ENCODE results near the gene TFDP1. TPM values are rescaled to one million over a fixed set of nuclear protein-coding genes. Genes with fewer than 3 reads are reported as not detected.
A peak's percentile ranks its signal among the peaks of the same experiment; 100 is the strongest.

TFDP1 gene
- total RNA-seq, 2 donors from 2014 or later = 74.8 to 76.1 TPM

DNA sequence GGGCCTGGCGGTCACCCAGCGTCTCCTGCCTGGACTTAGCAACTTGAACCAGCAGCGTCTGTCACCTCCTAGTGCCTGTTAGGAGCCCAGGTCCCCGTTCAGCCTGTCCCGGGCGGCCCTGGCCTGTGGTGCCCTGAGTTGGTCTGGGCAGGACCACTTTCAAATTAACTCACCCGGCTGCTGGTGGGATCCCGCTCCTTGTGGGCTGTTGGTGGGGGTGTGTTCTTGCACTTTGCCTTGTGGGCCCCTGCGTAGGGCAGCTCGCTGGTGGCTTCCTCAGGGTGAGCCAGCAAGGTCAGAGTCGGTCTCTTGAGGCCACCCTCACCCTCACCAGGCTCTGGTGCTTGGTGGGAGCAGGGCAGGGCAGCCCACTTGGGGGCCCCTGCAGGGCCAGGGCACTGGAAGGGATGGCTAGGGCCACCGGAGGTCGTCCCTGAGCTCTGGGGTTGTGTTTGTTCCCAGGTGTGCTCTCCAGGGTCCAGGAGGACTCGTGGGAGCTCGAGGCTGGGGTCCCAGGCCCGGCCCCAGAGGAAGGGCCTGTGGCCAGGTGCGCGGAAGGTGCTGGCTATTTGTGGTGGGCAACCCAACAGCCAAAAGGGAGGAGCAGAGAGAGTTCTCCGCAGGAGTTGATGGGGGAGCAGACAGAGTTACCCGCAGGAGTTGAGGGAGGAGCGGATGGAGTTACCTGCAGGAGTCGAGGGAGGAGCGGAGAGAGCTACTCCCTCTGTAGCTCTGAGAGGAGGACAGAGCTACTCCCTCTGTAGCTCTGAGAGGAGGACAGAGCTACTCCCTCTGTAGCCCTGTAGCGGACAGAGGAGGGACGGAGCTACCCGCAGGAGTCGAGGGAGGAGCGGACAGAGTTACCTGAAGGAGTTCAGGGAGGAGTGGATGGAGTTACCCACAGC is 16.9 kb downstream of the TFDP1 start:
- Histone ChIP-seq H3K27ac (ENCODE audit: low read depth, low read length) (no peak overlapping the region), H3K36me3 (ENCODE audit: control insufficient read depth, insufficient read depth, low read length) (peaks cover 54% of the 10 kb centered on the region), H3K27me3 (ENCODE audit: control insufficient read depth, insufficient read depth, low read length, poor library complexity, severe bottlenecking) (no peaks in the 10 kb centered on the region), H3K9me3 (ENCODE audit: control insufficient read depth, low read length) (no peaks in the 10 kb centered on the region), H3K4me1 (ENCODE audit: control insufficient read depth, insufficient read depth, low read length) (no peaks in the 10 kb centered on the region), H3K4me3 (ENCODE audit: low read length) (no peak overlapping the region), H3K9ac (ENCODE audit: extremely low read depth, low read length, poor library complexity, severe bottlenecking) (no peak overlapping the region)
- no peaks in the 10 kb centered on the region for H3K9me3 Mint-ChIP-seq
- no peak overlapping the region for H3K4me3 Mint-ChIP-seq
- peaks cover 56% of the 10 kb centered on the region for H3K36me3 Mint-ChIP-seq (ENCODE audit: low read depth)
- no peak for DNase-seq
- TF ChIP-seq, protein P1, sequence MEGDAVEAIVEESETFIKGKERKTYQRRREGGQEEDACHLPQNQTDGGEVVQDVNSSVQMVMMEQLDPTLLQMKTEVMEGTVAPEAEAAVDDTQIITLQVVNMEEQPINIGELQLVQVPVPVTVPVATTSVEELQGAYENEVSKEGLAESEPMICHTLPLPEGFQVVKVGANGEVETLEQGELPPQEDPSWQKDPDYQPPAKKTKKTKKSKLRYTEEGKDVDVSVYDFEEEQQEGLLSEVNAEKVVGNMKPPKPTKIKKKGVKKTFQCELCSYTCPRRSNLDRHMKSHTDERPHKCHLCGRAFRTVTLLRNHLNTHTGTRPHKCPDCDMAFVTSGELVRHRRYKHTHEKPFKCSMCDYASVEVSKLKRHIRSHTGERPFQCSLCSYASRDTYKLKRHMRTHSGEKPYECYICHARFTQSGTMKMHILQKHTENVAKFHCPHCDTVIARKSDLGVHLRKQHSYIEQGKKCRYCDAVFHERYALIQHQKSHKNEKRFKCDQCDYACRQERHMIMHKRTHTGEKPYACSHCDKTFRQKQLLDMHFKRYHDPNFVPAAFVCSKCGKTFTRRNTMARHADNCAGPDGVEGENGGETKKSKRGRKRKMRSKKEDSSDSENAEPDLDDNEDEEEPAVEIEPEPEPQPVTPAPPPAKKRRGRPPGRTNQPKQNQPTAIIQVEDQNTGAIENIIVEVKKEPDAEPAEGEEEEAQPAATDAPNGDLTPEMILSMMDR (conservative IDR thresholded peaks at IDR 0.05) = no peak
- 92 to 94% methylated on average over 21 to 28 of the region's 28 CpGs for WGBS, 2 experiments (ENCODE audit: insufficient coverage in 1 of 2, insufficient read length in 1 of 2)
- H3K27ac Mint-ChIP-seq = no peak overlapping the region
- H3K27me3 Mint-ChIP-seq (ENCODE audit: insufficient read depth) = no peaks in the 10 kb centered on the region
- no peaks in the 10 kb centered on the region for H3K4me1 Mint-ChIP-seq

DNA sequence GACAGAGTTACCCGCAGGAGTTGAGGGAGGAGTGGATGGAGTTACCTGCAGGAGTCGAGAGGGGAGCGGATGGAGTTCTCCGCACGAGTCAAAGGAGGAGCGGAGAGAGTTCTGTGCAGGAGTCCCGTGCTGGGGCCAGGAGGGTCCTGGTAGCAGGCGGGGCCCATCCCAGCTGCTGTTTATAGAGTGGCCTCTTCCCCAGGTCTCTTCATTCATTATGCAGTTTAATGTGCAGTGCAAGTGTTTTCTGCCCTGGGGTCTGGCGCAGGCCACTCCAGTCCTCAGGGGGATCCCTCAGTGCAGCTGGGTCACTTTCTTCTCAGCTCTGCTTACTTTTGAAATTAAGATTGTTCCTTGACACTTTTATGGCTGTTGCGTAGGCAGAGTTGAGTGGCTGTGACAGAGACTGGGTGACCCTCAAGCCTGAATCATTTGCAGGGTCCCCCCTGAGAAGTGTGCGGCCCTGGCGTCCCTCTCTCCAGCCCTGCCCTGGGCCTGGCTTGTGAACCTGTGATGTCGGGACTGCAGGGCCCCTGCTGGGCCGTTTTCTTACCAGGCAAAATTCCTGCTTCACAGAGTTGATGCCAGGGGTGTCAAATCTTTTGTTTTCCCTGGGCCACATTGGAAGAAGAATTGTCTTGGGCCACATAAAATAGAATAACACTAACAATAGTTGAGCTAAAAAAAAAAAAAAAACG is 17.9 kb downstream of the TFDP1 start:
- Mint-ChIP-seq H3K27me3 (ENCODE audit: insufficient read depth) (no peaks in the 10 kb centered on the region), H3K27ac (no peak overlapping the region), H3K4me1 (no peaks in the 10 kb centered on the region), H3K36me3 (ENCODE audit: low read depth) (peaks cover 48% of the 10 kb centered on the region), H3K4me3 (no peak overlapping the region), H3K9me3 (no peaks in the 10 kb centered on the region)
- Histone ChIP-seq H3K27me3 (ENCODE audit: control insufficient read depth, insufficient read depth, low read length, poor library complexity, severe bottlenecking) (no peaks in the 10 kb centered on the region), H3K9ac (ENCODE audit: extremely low read depth, low read length, poor library complexity, severe bottlenecking) (no peak overlapping the region), H3K4me3 (ENCODE audit: low read length) (no peak overlapping the region), H3K27ac (ENCODE audit: low read depth, low read length) (peak overlapping the region; percentile 44), H3K9me3 (ENCODE audit: control insufficient read depth, low read length) (no peaks in the 10 kb centered on the region), H3K4me1 (ENCODE audit: control insufficient read depth, insufficient read depth, low read length) (no peaks in the 10 kb centered on the region), H3K36me3 (ENCODE audit: control insufficient read depth, insufficient read depth, low read length) (peaks cover 48% of the 10 kb centered on the region)
- WGBS, 2 experiments (ENCODE audit: insufficient coverage in 1 of 2, insufficient read length in 1 of 2) = 86 to 91% methylated on average over 9 to 15 of the region's 15 CpGs
- DNase-seq = no peak
- TF ChIP-seq, protein P1 (conservative IDR thresholded peaks at IDR 0.05) = no peak

DNA sequence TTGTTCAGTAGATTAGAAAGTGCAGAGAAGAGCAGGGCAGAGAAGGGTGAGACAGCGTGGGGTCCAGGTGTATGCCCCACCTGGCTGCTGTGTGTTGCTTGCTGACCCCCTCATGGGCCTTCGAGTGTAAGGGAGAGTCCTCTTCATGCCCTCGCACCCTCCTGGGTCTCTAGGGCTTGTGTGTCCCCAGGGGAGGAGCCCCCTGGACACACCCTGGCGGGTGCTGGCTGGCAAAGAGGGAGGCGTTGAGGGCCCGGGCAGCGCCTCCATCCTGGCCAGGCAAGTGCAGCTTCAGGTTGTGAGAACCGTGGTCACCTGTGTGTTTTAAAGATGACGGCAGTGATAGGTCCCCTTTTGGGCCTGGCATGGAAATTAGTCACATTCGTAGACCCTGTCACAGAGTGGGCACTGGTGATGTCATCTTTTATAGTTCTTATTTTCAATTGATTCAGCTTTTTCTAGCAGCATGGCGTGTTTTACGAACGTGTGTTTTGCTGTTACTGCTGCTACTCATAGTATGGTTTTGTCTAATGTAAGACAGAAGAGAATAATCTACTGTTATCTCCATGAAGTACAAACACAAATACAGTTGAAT is 18.7 kb downstream of the TFDP1 start:
- Mint-ChIP-seq H3K4me1 (no peaks in the 10 kb centered on the region), H3K9me3 (no peaks in the 10 kb centered on the region), H3K36me3 (ENCODE audit: low read depth) (peaks cover 44% of the 10 kb centered on the region), H3K27me3 (ENCODE audit: insufficient read depth) (no peaks in the 10 kb centered on the region), H3K27ac (no peak overlapping the region), H3K4me3 (no peak overlapping the region)
- TF ChIP-seq, protein P1 (conservative IDR thresholded peaks at IDR 0.05) = no peak
- Histone ChIP-seq H3K36me3 (ENCODE audit: control insufficient read depth, insufficient read depth, low read length) (peaks cover 41% of the 10 kb centered on the region), H3K4me3 (ENCODE audit: low read length) (no peak overlapping the region), H3K27ac (ENCODE audit: low read depth, low read length) (peak overlapping the region; percentile 44), H3K9me3 (ENCODE audit: control insufficient read depth, low read length) (no peaks in the 10 kb centered on the region), H3K9ac (ENCODE audit: extremely low read depth, low read length, poor library complexity, severe bottlenecking) (no peak overlapping the region), H3K27me3 (ENCODE audit: control insufficient read depth, insufficient read depth, low read length, poor library complexity, severe bottlenecking) (no peaks in the 10 kb centered on the region), H3K4me1 (ENCODE audit: control insufficient read depth, insufficient read depth, low read length) (no peaks in the 10 kb centered on the region)
- no peak for DNase-seq
- WGBS, 2 experiments (ENCODE audit: insufficient coverage in 1 of 2, insufficient read length in 1 of 2) = 94 to 97% methylated on average over 6 to 13 of the region's 13 CpGs
